Left lung (tissue), 14 donors: ENCODE measurements around the gene CHCHD6. TPM values are rescaled to one million over a fixed set of nuclear protein-coding genes. Genes with fewer than 3 reads are reported as not detected.
A peak's percentile ranks its signal among the peaks of the same experiment; 100 is the strongest.

Experiments used
- ATAC-seq: fragments of 200-7000 bp; cut with Tn5 transposase; one replicate; pipeline ENCODE4 v1.9.1; 2020; ENCODE audit warnings: moderate library complexity
- DNase-seq, 4 donors: peaks; one replicate each; pipeline ENCODE4 v3.0.0-alpha.2; 2013 to 2020
- H3K27ac ChIP-seq, 2 donors: fragments of 200-600 bp; sonication (generic) in 1 of 2; one replicate each; pipeline versions ENCODE4 v1.5.0 to v1.8.0; 2020 to 2021
- H3K27me3 ChIP-seq, 2 donors: fragments of 200-600 bp; sonication (generic) in 1 of 2; one replicate each; pipeline versions ENCODE4 v1.5.0 to v1.8.0; 2020 to 2021
- H3K36me3 ChIP-seq, 2 donors: fragments of 200-600 bp; sonication (generic) in 1 of 2; one replicate each; pipeline versions ENCODE4 v1.5.0 to v1.8.0; 2020 to 2021
- H3K4me1 ChIP-seq, 2 donors: fragments of 200-600 bp; one replicate each; pipeline ENCODE4 v1.8.0; 2021
- H3K4me3 ChIP-seq, 2 donors: fragments of 200-600 bp; sonication (generic) in 1 of 2; one replicate each; pipeline versions ENCODE4 v1.5.0 to v1.8.0; 2020 to 2021; ENCODE audit warnings: mild to moderate bottlenecking in 1 of 2
- H3K9me3 ChIP-seq, 2 donors: fragments of 200-600 bp; sonication (generic) in 1 of 2; one replicate each; pipeline versions ENCODE4 v1.5.0 to v1.8.0; 2020 to 2021
- CTCF ChIP-seq, 2 donors: fragments of 200-600 bp; sonication (generic) in 1 of 2; IDR thresholded peaks; one replicate each; pipeline versions ENCODE4 v1.5.0 to v1.8.0; 2021; ENCODE audit warnings: antibody characterized with exemption in 2 of 2
- intact Hi-C, 2 donors: fragments of 100-400 bp; cut with DNase I; formaldehyde crosslinking; loops; one replicate each; pipeline versions ENCODE4 v1.11.2 to v1.14.2; 2022
- long read RNA-seq, 12 donors: library from polyadenylated mRNA in 2 of 12; unstranded in 2 of 12; transcript quantifications; one replicate each; pipeline ENCODE4 v2.0.0 and lab custom pipeline, GENCODE V29; 2019 to 2026
- polyA plus RNA-seq, 6 donors: library from polyadenylated mRNA; unstranded; fragments of 120-200 nt; gene quantifications; one replicate each; pipeline ENCODE4 v1.2.1, GENCODE V29; 2013; ENCODE audit not compliant: insufficient read length in 6 of 6
- total RNA-seq, 2 donors: library from RNA; stranded (reverse); fragmentation: NEBNext Ultra II Directional; extraction: Animal tissue kit (Norgen Biotek cat#: 25700); gene quantifications; one replicate each; pipeline ENCODE4 v1.2.1, GENCODE V29; 2021
- donor health status: DM: no; HTN: yes; CAD: no.
- donor health status: DM: no; HTN: no; CAD: no.

CHCHD6 gene
- total RNA-seq = 10 to 100 TPM; 11.8 to 11.9 TPM
- polyA plus RNA-seq = 10 to 100 TPM; 17.6 to 21.1 (median 18.4) TPM
- long read RNA-seq, donor 1, transcript CHCHD6-201 (8 exons, 1,006 nt) = major isoform, 14 of 23 reads
- long read RNA-seq, donor 1, partial matches to known transcripts = 9 of 23 reads
- long read RNA-seq, donor 1, other reads (novel, unspliced or antisense) = 0 of 23 reads
- long read RNA-seq, donor 2, transcript CHCHD6-201 (8 exons, 1,006 nt) = major isoform, 10 of 16 reads
- long read RNA-seq, donor 2, partial matches to known transcripts = 5 of 16 reads
- long read RNA-seq, donor 2, other reads (novel, unspliced or antisense) = 0 of 16 reads
- long read RNA-seq, donor 3, transcript CHCHD6-201 (8 exons, 1,006 nt) = major isoform, 7 of 14 reads
- long read RNA-seq, donor 3, partial matches to known transcripts = 7 of 14 reads
- long read RNA-seq, donor 3, other reads (novel, unspliced or antisense) = 0 of 14 reads
- long read RNA-seq, donor 4, transcript CHCHD6-201 (8 exons, 1,006 nt) = major isoform, 7 of 14 reads
- long read RNA-seq, donor 4, partial matches to known transcripts = 2 of 14 reads
- long read RNA-seq, donor 4, other reads (novel, unspliced or antisense) = 4 of 14 reads
- long read RNA-seq, donor 5, transcript CHCHD6-201 (8 exons, 1,006 nt) = major isoform, 11 of 12 reads
- long read RNA-seq, donor 5, partial matches to known transcripts = 0 of 12 reads
- long read RNA-seq, donor 5, other reads (novel, unspliced or antisense) = 0 of 12 reads
- long read RNA-seq, donor 6, transcript CHCHD6-201 (8 exons, 1,006 nt) = major isoform, 16 of 24 reads
- long read RNA-seq, donor 6, partial matches to known transcripts = 7 of 24 reads
- long read RNA-seq, donor 6, other reads (novel, unspliced or antisense) = 0 of 24 reads
- long read RNA-seq, donor 7, transcript CHCHD6-201 (8 exons, 1,006 nt) = major isoform, 5 of 5 reads
- long read RNA-seq, donor 7, partial matches to known transcripts = 0 of 5 reads
- long read RNA-seq, donor 7, other reads (novel, unspliced or antisense) = 0 of 5 reads
- long read RNA-seq, donor 8, transcript CHCHD6-201 (8 exons, 1,006 nt) = major isoform, 13 of 20 reads
- long read RNA-seq, donor 8, partial matches to known transcripts = 7 of 20 reads
- long read RNA-seq, donor 8, other reads (novel, unspliced or antisense) = 0 of 20 reads
- long read RNA-seq, donor 9 = 0 reads
- long read RNA-seq, donor 10, transcript CHCHD6-201 (8 exons, 1,006 nt) = major isoform, 15 of 21 reads
- long read RNA-seq, donor 10, partial matches to known transcripts = 0 of 21 reads
- long read RNA-seq, donor 10, other reads (novel, unspliced or antisense) = 6 of 21 reads
- long read RNA-seq, donor 11, transcript CHCHD6-201 (8 exons, 1,006 nt) = major isoform, 22 of 46 reads
- long read RNA-seq, donor 11, partial matches to known transcripts = 24 of 46 reads
- long read RNA-seq, donor 11, other reads (novel, unspliced or antisense) = 0 of 46 reads
- long read RNA-seq, donor 12, transcript CHCHD6-201 (8 exons, 1,006 nt) = major isoform, 12 of 12 reads
- long read RNA-seq, donor 12, partial matches to known transcripts = 0 of 12 reads
- long read RNA-seq, donor 12, other reads (novel, unspliced or antisense) = 0 of 12 reads

GRCh38 chr3:126703512-126704493, at the start of gene CHCHD6:
Gene CHCHD6 (plus strand): TSS chr3:126704240. CDS start chr3:126704313, 73 bp downstream.
- peaks cover 0 to 19% of the 10 kb centered on the region in 2 donors for H3K27me3 ChIP-seq
- DNase-seq (peak; percentile 92 to 96 (median 94)), ATAC-seq (peak; percentile 100)
- no peaks in the 10 kb centered on the region for H3K9me3 ChIP-seq
- H3K4me3 ChIP-seq = peak within 1 kb of the TSS; percentile 64 to 72
- intact Hi-C loops = no loop called here
- no peaks in the 10 kb centered on the region for H3K36me3 ChIP-seq
- H3K4me1 ChIP-seq = peaks cover 7 to 15% of the 10 kb centered on the region in 2 donors
- H3K27ac ChIP-seq = no peak within 1 kb of the TSS
- TF ChIP-seq CTCF (IDR thresholded peaks at IDR 0.05) = no peak

GRCh38 chr3:126654571-126655383, 49.3 kb upstream of the CHCHD6 start, which contains the start of gene TXNRD3:
Gene TXNRD3 (minus strand): TSS chr3:126655124.
- intact Hi-C loops = no loop called here
- Histone ChIP-seq H3K4me3 (peak within 1 kb of the TSS; percentile 58 to 63), H3K4me1 (peaks cover 4 to 13% of the 10 kb centered on the region in 2 donors), H3K9me3 (no peaks in the 10 kb centered on the region), H3K36me3 (no peaks in the 10 kb centered on the region), H3K27me3 (peaks cover 0 to 34% of the 10 kb centered on the region in 2 donors), H3K27ac (peak within 1 kb of the TSS; percentile 73 to 82)
- ATAC-seq (peak; percentile 99), DNase-seq (peak; percentile 62 to 94 (median 84))
- no peak for TF ChIP-seq CTCF (IDR thresholded peaks at IDR 0.05)

GRCh38 chr3:126655887-126656286, 48.2 kb upstream of the CHCHD6 start:
- no peak for ATAC-seq
- Histone ChIP-seq H3K36me3 (no peaks in the 10 kb centered on the region), H3K4me3 (no peak overlapping the region), H3K27me3 (peaks cover 0 to 45% of the 10 kb centered on the region in 2 donors), H3K27ac (no peak overlapping the region), H3K9me3 (no peaks in the 10 kb centered on the region), H3K4me1 (peaks cover 4 to 13% of the 10 kb centered on the region in 2 donors)
- DNase-seq = no peak
- TF ChIP-seq CTCF (IDR thresholded peaks at IDR 0.05) = no peak
- intact Hi-C loops = no loop called here
